ENCODE measurements around the gene SPZ1.
"Not testable (repeated sequence)": the region's sequence is repeated elsewhere in the genome, so short reads cannot be mapped to it uniquely, and the experiment has no call there.

SPZ1 gene, protein sequence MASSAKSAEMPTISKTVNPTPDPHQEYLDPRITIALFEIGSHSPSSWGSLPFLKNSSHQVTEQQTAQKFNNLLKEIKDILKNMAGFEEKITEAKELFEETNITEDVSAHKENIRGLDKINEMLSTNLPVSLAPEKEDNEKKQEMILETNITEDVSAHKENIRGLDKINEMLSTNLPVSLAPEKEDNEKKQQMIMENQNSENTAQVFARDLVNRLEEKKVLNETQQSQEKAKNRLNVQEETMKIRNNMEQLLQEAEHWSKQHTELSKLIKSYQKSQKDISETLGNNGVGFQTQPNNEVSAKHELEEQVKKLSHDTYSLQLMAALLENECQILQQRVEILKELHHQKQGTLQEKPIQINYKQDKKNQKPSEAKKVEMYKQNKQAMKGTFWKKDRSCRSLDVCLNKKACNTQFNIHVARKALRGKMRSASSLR

GRCh38 chr5:80319702-80320101 is at the start of gene SPZ1:
Gene SPZ1 (plus strand): TSS chr5:80320002. CDS start chr5:80320216, 214 bp downstream.
- no peak for DNase-seq

GRCh38 chr5:80270543-80270942 is 49.3 kb upstream of the SPZ1 start:
- DNase-seq = not testable (repeated sequence)

GRCh38 chr5:80275347-80275746 is 44.5 kb upstream of the SPZ1 start:
- no peak for DNase-seq

- DNase-seq = no peak
Measured at GRCh38 chr5:80276186-80276585, 43.6 kb upstream of the SPZ1 start.

DNA sequence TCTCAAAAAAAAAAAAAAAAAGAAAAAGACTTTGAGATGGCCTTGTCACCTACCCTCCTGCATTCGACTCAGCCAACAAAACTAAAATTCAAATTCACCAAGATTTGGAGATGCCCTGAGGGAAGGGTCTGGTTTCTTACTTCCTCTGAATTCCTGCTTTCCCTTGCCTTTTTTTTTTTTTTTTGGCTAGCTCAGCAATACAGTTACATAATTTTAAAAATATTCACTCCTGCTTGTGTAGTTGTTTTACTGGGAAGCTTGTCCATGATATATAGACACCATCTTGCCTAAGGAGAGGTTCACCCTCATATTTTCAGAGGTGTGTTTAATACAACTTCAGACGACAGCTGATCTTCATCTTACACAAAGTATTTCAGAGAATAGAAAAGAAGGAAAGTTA is 42.6 kb upstream of the SPZ1 start:
- no peak for DNase-seq

GRCh38 chr5:80282054-80282453 is 37.7 kb upstream of the SPZ1 start:
- no peak for DNase-seq

- no peak for DNase-seq
Measured at GRCh38 chr5:80283360-80283759, 36.4 kb upstream of the SPZ1 start.

DNA sequence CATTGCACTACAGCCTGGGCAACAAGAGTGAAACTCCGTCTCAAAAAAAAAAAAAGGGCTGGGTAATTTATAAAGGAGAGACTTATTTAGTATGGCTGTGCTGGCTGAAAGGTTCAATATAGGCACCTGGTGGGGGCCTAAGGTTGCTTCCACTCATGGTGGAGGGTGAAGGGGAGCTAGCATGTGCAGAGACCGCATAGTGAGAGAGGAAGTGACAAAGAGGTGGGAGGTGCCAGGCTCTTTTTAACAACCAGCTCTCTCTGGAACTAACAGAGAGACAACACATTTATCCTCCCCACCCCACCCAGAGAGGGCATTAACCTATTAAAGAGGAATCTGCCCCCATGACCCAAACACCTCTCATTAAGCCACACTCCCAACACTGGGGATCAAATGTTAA is 35.1 kb upstream of the SPZ1 start:
- no peak for DNase-seq

DNA sequence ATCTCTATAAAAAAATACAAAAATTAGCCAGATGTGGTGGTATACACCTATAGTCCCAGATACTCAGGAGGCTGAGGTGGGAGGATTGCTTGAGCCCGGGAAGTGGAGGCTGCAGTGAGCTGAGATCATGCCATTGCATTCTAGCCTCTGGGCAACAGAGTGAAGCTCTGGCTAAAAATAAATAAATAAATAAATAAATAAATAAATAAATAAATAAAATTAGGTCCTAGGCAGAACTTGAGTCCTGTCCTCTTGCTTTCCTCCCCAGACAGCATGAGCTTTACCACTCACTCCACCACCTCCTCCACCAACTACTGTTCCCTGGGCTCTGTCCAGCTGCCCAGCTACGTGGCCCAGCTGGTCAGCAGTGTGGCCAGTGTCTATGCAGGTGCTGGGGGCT is 31.6 kb upstream of the SPZ1 start:
- no peak for DNase-seq

GRCh38 chr5:80289320-80289719 is 30.5 kb upstream of the SPZ1 start:
- DNase-seq = no peak

GRCh38 chr5:80291761-80292160 is 28.0 kb upstream of the SPZ1 start:
- no peak for DNase-seq

DNA sequence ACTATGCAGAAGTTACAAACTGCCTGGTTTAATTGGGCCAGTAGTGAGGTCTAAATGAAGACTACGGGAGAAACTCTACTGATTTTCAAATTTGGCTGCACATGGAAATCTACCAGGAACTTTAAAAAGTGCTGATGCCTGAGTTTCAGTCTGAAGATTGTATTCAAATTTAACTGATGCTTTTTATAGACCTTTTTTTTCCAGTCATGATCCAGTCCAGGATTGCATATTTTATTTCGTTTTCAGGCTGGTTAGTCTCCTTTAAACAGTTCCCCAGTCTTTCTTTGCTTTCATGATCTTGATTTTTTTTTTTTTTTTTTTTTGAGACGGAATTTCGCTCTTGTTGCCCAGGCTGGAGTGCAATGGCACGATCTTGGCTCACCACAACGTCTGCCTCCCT is 23.7 kb upstream of the SPZ1 start:
- DNase-seq = no peak

GRCh38 chr5:80299601-80300000 is 20.2 kb upstream of the SPZ1 start:
- DNase-seq = no peak

DNA sequence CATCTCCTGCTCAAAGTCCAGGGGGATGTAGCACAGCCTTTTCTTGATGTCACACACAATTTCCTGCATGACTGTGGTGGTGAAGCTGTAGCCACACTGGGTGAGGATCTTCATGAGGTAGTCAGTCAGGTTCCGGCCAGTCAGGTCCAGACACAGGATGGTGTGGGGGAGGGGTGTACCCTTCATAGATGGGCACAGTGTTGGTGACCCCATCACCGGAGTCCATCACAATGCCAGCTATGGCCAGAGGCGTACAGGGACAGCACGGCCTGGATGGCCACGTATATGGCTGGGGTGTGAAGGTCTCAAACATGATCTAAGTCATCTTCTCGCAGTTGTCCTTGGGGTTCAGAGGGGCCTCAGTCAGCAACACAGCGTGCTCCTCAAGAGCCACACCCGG is 19.7 kb upstream of the SPZ1 start:
- DNase-seq = no peak

DNA sequence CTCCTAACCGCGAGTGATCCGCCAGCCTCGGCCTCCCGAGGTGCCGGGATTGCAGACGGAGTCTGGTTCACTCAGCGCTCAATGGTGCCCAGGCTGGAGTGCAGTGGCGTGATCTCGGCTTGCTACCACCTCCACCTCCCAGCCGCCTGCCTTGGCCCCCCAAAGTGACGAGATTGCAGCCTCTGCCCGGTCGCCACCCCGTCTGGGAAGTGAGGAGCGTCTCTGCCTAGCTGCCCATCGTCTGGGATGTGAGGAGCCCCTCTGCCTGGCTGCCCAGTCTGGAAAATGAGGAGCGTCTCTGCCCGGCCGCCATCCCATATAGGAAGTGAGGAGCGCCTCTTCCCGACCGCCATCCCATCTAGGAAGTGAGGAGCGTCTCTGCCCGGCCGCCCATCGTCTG is 19.0 kb upstream of the SPZ1 start:
- DNase-seq = not testable (repeated sequence)

DNA sequence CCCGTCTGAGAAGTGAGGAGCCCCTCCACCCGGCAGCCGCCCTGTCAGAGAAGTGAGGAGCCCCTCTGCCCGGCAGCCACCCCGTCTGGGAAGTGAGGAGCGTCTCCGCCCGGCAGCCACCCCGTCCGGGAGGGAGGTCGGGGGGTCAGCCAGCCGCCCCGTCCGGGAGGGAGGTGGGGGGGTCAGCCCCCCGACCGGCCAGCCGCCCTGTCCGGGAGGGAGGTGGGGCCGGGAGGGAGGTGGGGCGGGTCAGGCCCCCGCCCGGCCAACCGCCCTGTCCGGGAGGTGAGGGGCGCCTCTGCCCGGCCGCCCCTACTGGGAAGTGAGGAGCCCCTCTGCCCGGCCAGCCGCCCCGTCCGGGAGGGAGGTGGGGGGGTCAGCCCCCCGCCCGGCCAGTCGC is 18.5 kb upstream of the SPZ1 start:
- not testable (repeated sequence) for DNase-seq

GRCh38 chr5:80302636-80303035 is 17.2 kb upstream of the SPZ1 start:
- no peak for DNase-seq

DNA sequence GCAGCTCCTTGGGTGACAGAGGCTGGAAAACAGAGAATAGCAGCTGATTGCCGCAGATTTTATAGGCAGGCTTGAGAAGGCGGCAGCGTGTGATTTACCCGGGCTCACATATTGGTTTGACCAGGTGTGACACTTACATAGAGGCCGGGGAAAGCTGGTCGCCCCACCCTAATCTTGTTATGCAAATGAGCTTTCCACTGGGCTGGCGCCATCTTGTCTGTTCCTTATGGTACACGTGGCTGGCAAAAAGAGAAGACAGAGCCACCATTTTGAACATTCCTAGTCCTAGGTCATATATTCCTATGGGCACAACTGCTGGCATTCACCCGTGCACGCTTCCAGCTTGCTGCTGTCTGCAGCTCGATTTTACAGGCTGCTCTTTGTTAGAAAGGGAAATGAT is 11.3 kb upstream of the SPZ1 start:
- no peak for DNase-seq

- no peak for DNase-seq
Measured at GRCh38 chr5:80309871-80310665, 9.7 kb upstream of the SPZ1 start.

DNA sequence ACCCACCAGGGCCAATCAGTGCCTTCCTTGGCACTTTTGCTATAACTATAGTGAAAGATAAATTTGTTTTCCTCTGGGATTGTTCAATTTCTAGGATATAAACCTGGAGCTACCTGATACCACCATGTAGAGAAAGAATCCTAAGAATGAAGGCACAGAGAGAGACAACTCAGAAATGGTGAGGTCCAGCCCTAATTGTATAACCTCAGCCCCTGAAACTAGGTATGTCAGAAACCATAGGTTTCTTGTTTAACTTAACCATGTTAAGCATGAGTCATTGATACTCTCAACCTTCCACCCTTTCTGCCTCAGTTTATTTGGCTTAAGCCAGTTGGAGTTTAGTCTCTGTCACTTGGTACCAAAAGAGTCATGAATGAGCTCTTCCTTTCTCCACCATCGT is 4.6 kb upstream of the SPZ1 start:
- no peak for DNase-seq

- DNase-seq = no peak
Measured at GRCh38 chr5:80318212-80318611, 1.6 kb upstream of the SPZ1 start.

DNA sequence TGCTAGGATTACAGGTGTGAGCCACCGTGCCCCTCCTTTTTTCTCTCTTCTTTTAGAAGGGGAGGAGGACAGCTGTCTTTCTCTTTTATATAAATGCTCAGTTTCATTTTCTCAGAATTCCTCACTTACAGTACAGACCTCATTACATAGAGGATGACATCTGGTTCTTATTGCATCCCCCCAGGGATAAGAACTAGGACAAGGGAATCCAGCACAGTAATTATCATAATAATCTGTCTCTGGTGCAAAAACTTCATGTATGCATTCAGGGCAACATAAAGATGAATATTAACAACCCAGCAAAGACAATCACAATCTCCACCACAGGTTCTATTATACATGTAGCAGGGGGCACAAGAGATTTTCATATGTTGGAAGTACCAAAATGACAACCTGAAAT is 5.1 kb downstream of the SPZ1 start:
- DNase-seq = no peak

DNA sequence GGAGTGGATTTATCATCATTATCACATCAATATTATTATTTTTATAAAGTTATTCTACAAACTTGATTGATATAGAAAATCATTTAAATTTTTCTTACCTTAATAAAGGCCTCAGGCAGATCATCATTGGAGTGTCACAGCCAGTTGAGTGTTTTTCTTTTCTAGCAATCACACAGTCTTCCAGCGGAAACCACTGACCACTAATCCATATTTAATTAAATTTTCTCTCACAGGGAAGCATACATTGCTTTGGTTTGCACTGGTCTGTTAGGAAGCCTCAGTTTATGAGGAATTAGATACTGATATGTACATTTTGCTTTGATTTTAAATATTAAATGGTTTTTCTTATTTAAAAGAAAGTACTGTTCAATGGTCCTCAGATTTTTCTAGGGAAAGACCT is 6.7 kb downstream of the SPZ1 start:
- DNase-seq = no peak

GRCh38 chr5:80337379-80337778 is 17.6 kb downstream of the SPZ1 start:
- DNase-seq = no peak

Measured in bone marrow (tissue), 2 donors.